Diencephalon (tissue), 1 donor: ENCODE data around the gene BFSP1. TPM values are rescaled to one million over a fixed set of nuclear protein-coding genes. Genes with fewer than 3 reads are reported as not detected.

ENCODE experiments used
- total RNA-seq: library from RNA; depleted of rRNA; stranded (reverse); fragments of >200 nt; gene quantifications from one replicate; pipeline ENCODE4 v1.2.3, GENCODE V29; 2014

BFSP1 gene
- 2.5 TPM for total RNA-seq

GRCh38 chr20:17530716-17531664 is at the start of gene BFSP1:
TSS of gene BFSP1 (minus strand) at chr20:17531379. CDS start at chr20:17531329, 50 bp downstream.

GRCh38 chr20:17569616-17570346 is 38.6 kb upstream of the BFSP1 start, which contains the start of gene DSTN:
TSS of gene DSTN (plus strand) at chr20:17570075. CDS start at chr20:17570209, 134 bp downstream.

Other genes with a start within 250 kb of the BFSP1 start
- 268 TPM for gene DSTN, start 38.7 kb upstream of the BFSP1 start, total RNA-seq
- 12.0 TPM for gene RRBP1, start 150.9 kb upstream of the BFSP1 start, total RNA-seq
- not detected for gene BANF2, start 168.6 kb upstream of the BFSP1 start, total RNA-seq